ENCODE measurements around the gene IRF9. TPM values are rescaled to one million over a fixed set of nuclear protein-coding genes. Genes with fewer than 3 reads are reported as not detected.
A peak's percentile ranks its signal among the peaks of the same experiment; 100 is the strongest.

IRF9 gene
- total and polyA plus RNA-seq, 2 of the 13 experiments (the other 11 are each of a cell fraction or from before 2014, with no cell fraction given), result 14.9 to 49.7 TPM

- H3K4me2 ChIP-seq (ENCODE audit: low read depth, low read length), result no peak within 1 kb of the TSS
- in situ Hi-C loops (cut with HindIII; ENCODE audit: extremely low pct_ligation_motif_present, low pct_unique_long_range_greater_than_20kb) (no loop called here), intact Hi-C loops (cut with micrococcal nuclease; ENCODE audit: unreplicated experiment) (no loop called here)
- FAIRE-seq (no peak), ATAC-seq (peak; percentile 15), DNase-seq (ENCODE audit: low spot score) (no peak)
- H3K9ac ChIP-seq (ENCODE audit: insufficient read depth, low read depth, low read length), result no peak within 1 kb of the TSS
- H3K79me2 ChIP-seq (ENCODE audit: insufficient read depth, low read length), result no peaks in the 10 kb centered on the region
- peaks cover 2 to 3% of the 10 kb centered on the region in 2 experiments; a peak in 4 of 5 replicates for H3K36me3 ChIP-seq (replicated peaks in 1 of 2; ENCODE audit: control insufficient read depth in 1 of 2, insufficient read depth in 2 of 2, low read length in 2 of 2)
- no peaks in the 10 kb centered on the region for H3K9me3 ChIP-seq (ENCODE audit: low read length)
- no peaks in the 10 kb centered on the region for H3K4me1 ChIP-seq (ENCODE audit: insufficient read depth, low read length)
- BruUV-seq (replicated peaks), result no TSS peak
- H3K27ac ChIP-seq (ENCODE audit: extremely low read length, insufficient read depth, low read length), result no peak within 1 kb of the TSS
- no peak for TF ChIP-seq JUNB (CRISPR knock-in tag; IDR thresholded peaks at IDR 0.05; ENCODE audit: borderline replicate concordance)
- TF ChIP-seq SMARCE1 (IDR thresholded peaks at IDR 0.05; ENCODE audit: borderline replicate concordance), result no peak
- 0 out of 2 replicates have a peak, but pooled peaks have one; percentile 33 for TF ChIP-seq MXD1 (CRISPR knock-in tag; IDR thresholded peaks at IDR 0.05)
- peak; percentile 64 for TF ChIP-seq RBFOX2 (IDR thresholded peaks at IDR 0.05; ENCODE audit: low read depth, low read length)
- TF ChIP-seq MTA1 (CRISPR knock-in tag; IDR thresholded peaks at IDR 0.05; ENCODE audit: borderline replicate concordance), result peak; percentile 47; the same call in 1 of the 2 replicates
- TF ChIP-seq DNMT1 (CRISPR knock-in tag; IDR thresholded peaks at IDR 0.05), result 0 out of 2 replicates have a peak, but pooled peaks have one; percentile 24
- peak in 1 of 2 experiments; percentile 16; a peak in 1 of 4 replicates for TF ChIP-seq POLR2A (IDR thresholded peaks at IDR 0.05; ENCODE audit: insufficient read depth in 1 of 2, low read depth in 2 of 2, low read length in 2 of 2)
- TF ChIP-seq HNRNPLL (IDR thresholded peaks at IDR 0.05; ENCODE audit: low read depth, low read length, poor library complexity, severe bottlenecking), result peak; percentile 37
- peak; percentile 48; the same call in 1 of the 2 replicates for TF ChIP-seq PCBP1 (IDR thresholded peaks at IDR 0.05; ENCODE audit: borderline replicate concordance, low read depth, low read length)
- no peak for TF ChIP-seq BCL6 (CRISPR knock-in tag; IDR thresholded peaks at IDR 0.05)
- no peak for TF ChIP-seq YEATS2 (CRISPR knock-in tag; IDR thresholded peaks at IDR 0.05; ENCODE audit: borderline replicate concordance)
- peak; percentile 95 for TF ChIP-seq AGO2 (optimal IDR thresholded peaks at IDR 0.05; ENCODE audit: low read depth, low read length)
- TF ChIP-seq KDM5B (CRISPR knock-in tag; IDR thresholded peaks at IDR 0.05; ENCODE audit: borderline replicate concordance), result 0 out of 2 replicates have a peak, but pooled peaks have one; percentile 33
- peak; percentile 66 for TF ChIP-seq AGO1 (IDR thresholded peaks at IDR 0.05; ENCODE audit: low read depth, low read length, poor library complexity, severe bottlenecking)
- TF ChIP-seq ZNF850 (CRISPR knock-in tag; conservative IDR thresholded peaks at IDR 0.05), result no peak
- TF ChIP-seq, protein P1, sequence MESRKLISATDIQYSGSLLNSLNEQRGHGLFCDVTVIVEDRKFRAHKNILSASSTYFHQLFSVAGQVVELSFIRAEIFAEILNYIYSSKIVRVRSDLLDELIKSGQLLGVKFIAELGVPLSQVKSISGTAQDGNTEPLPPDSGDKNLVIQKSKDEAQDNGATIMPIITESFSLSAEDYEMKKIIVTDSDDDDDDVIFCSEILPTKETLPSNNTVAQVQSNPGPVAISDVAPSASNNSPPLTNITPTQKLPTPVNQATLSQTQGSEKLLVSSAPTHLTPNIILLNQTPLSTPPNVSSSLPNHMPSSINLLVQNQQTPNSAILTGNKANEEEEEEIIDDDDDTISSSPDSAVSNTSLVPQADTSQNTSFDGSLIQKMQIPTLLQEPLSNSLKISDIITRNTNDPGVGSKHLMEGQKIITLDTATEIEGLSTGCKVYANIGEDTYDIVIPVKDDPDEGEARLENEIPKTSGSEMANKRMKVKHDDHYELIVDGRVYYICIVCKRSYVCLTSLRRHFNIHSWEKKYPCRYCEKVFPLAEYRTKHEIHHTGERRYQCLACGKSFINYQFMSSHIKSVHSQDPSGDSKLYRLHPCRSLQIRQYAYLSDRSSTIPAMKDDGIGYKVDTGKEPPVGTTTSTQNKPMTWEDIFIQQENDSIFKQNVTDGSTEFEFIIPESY (CRISPR knock-in tag; IDR thresholded peaks at IDR 0.05), result peak; percentile 2; the same call in 1 of the 2 replicates
- TF ChIP-seq ZNF572 (CRISPR knock-in tag; IDR thresholded peaks at IDR 0.05), result peak; percentile 50; the same call in 1 of the 2 replicates
- TF ChIP-seq HIVEP1 (CRISPR knock-in tag; IDR thresholded peaks at IDR 0.05), result peak; percentile 44; the same call in 1 of the 2 replicates
- H4K20me1 ChIP-seq (ENCODE audit: insufficient read depth, low read length), result no peaks in the 10 kb centered on the region
- 94% methylated on average over 63 of the region's 63 CpGs for WGBS (ENCODE audit: low lambda C conversion rate)
- H3K4me3 ChIP-seq (replicated peaks in 1 of 3; ENCODE audit: insufficient read depth in 1 of 3, low read depth in 2 of 3, low read length in 3 of 3), result no peak within 1 kb of the TSS
- ChIA-PET CTCF (ENCODE audit: low intra/inter-chr PET ratio, low total read pairs) (no interaction called here), POLR2A (interaction anchor here (0.7 to 3.3 kb wide), 6 partner anchors 10 to 70 kb away, joined by 3 to 13 read pairs (median 8); partner anchors contain the start of genes DCAF11, IRF9, NRL and PSME1)
- H3K27me3 ChIP-seq (ENCODE audit: control insufficient read depth in 1 of 2, insufficient read depth in 2 of 2, low read length in 2 of 2), result no peaks in the 10 kb centered on the region
- no peak within 1 kb of the TSS for H2AFZ ChIP-seq (ENCODE audit: low read length)
Measured at GRCh38 chr14:24171422-24172260, 10.6 kb downstream of the IRF9 start, which contains the start of gene REC8. Gene REC8, plus strand, starts transcription at chr14:24172080. Its CDS starts 473 bp downstream, at chr14:24172553.

Measured in HepG2 (cell line).